ENCODE measurements around the gene NRTN. TPM values are rescaled to one million over a fixed set of nuclear protein-coding genes. Genes with fewer than 3 reads are reported as not detected.

The NRTN gene
- total and polyA plus RNA-seq, 2 of the 13 experiments (the other 11 are each of a cell fraction or from before 2014, with no cell fraction given), result 4.1 to 5.3 TPM

GRCh38 chr19:5799247-5800241 is 5.3 kb upstream of the NRTN start:
- intact Hi-C loops (cut with micrococcal nuclease; ENCODE audit: unreplicated experiment) (loop anchor here (10.0 kb wide), 1 partner anchor 225 kb away; no protein-coding TSS in a partner anchor), in situ Hi-C loops (cut with HindIII; ENCODE audit: extremely low pct_ligation_motif_present, low pct_unique_long_range_greater_than_20kb) (loop anchor here (5.0 kb wide), 2 partner anchors 178 to 223 kb away; partner anchors contain the start of gene RANBP3)
- no peaks in the 10 kb centered on the region for H4K20me1 ChIP-seq (ENCODE audit: insufficient read depth, low read length)
- ChIA-PET POLR2A (interaction anchor here (0.7 to 1.7 kb wide), 5 partner anchors 8 to 180 kb away, joined by 3 to 7 read pairs (median 4); partner anchors contain the start of genes DUS3L and NDUFA11), CTCF (ENCODE audit: low intra/inter-chr PET ratio, low total read pairs) (no interaction called here)
- ATAC-seq, result peak; percentile 37
- BruUV-seq (replicated peaks), result no TSS peak
- H3K27me3 ChIP-seq (ENCODE audit: control insufficient read depth in 1 of 2, insufficient read depth in 2 of 2, low read length in 2 of 2), result peaks cover 0 to 5% of the 10 kb centered on the region in 2 experiments; a peak in 2 of 5 replicates
- H2AFZ ChIP-seq (ENCODE audit: low read length), result no peak overlapping the region
- peak overlapping the region; percentile 89 for H3K4me2 ChIP-seq (ENCODE audit: low read depth, low read length)
- FAIRE-seq, result no peak
- no peaks in the 10 kb centered on the region for H3K9me3 ChIP-seq (ENCODE audit: low read length)
- no peak for DNase-seq (ENCODE audit: low spot score)
- H3K79me2 ChIP-seq (ENCODE audit: insufficient read depth, low read length), result no peaks in the 10 kb centered on the region
- no peaks in the 10 kb centered on the region for H3K36me3 ChIP-seq (replicated peaks in 1 of 2; ENCODE audit: control insufficient read depth in 1 of 2, insufficient read depth in 2 of 2, low read length in 2 of 2)
- 1% methylated on average over 28 of the region's 37 CpGs for WGBS (ENCODE audit: low lambda C conversion rate)
- H3K9ac ChIP-seq (ENCODE audit: insufficient read depth, low read depth, low read length), result peak overlapping the region; percentile 19
- H3K27ac ChIP-seq (ENCODE audit: extremely low read length, insufficient read depth, low read length), result no peak overlapping the region
- H3K4me3 ChIP-seq (replicated peaks in 1 of 3; ENCODE audit: insufficient read depth in 1 of 3, low read depth in 2 of 3, low read length in 3 of 3), result peak overlapping the region; percentile 12 to 56 (median 31); a peak in 5 of 6 replicates
- H3K4me1 ChIP-seq (ENCODE audit: insufficient read depth, low read length), result peaks cover 55% of the 10 kb centered on the region
- peak; percentile 67; the same call in 1 of the 2 replicates for TF ChIP-seq EEA1 (CRISPR knock-in tag; IDR thresholded peaks at IDR 0.05; ENCODE audit: borderline replicate concordance)
- TF ChIP-seq, protein P1, sequence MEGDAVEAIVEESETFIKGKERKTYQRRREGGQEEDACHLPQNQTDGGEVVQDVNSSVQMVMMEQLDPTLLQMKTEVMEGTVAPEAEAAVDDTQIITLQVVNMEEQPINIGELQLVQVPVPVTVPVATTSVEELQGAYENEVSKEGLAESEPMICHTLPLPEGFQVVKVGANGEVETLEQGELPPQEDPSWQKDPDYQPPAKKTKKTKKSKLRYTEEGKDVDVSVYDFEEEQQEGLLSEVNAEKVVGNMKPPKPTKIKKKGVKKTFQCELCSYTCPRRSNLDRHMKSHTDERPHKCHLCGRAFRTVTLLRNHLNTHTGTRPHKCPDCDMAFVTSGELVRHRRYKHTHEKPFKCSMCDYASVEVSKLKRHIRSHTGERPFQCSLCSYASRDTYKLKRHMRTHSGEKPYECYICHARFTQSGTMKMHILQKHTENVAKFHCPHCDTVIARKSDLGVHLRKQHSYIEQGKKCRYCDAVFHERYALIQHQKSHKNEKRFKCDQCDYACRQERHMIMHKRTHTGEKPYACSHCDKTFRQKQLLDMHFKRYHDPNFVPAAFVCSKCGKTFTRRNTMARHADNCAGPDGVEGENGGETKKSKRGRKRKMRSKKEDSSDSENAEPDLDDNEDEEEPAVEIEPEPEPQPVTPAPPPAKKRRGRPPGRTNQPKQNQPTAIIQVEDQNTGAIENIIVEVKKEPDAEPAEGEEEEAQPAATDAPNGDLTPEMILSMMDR (CRISPR knock-in tag; IDR thresholded peaks at IDR 0.05), result 0 out of 2 replicates have a peak, but pooled peaks have one; percentile 12
- TF ChIP-seq ATF1 (CRISPR knock-in tag; IDR thresholded peaks at IDR 0.05), result no peak
- peak; percentile 46; the same call in 1 of the 2 replicates for TF ChIP-seq ZNF605 (CRISPR knock-in tag; IDR thresholded peaks at IDR 0.05)
- TF ChIP-seq ZFX (CRISPR knock-in tag; IDR thresholded peaks at IDR 0.05; ENCODE audit: low read depth), result peak; percentile 57; the same call in 1 of the 2 replicates
- peak; percentile 41; the same call in 1 of the 2 replicates for TF ChIP-seq ZFP41 (CRISPR knock-in tag; IDR thresholded peaks at IDR 0.05; ENCODE audit: borderline replicate concordance)
- TF ChIP-seq ZNF383 (CRISPR knock-in tag; IDR thresholded peaks at IDR 0.05; ENCODE audit: borderline replicate concordance), result 0 out of 2 replicates have a peak, but pooled peaks have one; percentile 36
- TF ChIP-seq ZBTB38 (CRISPR knock-in tag; IDR thresholded peaks at IDR 0.05), result peak; percentile 65; the same call in 1 of the 2 replicates
- TF ChIP-seq SNAPC2 (CRISPR knock-in tag; IDR thresholded peaks at IDR 0.05), result peak; percentile 36; the same call in 1 of the 2 replicates
- TF ChIP-seq, protein P2, sequence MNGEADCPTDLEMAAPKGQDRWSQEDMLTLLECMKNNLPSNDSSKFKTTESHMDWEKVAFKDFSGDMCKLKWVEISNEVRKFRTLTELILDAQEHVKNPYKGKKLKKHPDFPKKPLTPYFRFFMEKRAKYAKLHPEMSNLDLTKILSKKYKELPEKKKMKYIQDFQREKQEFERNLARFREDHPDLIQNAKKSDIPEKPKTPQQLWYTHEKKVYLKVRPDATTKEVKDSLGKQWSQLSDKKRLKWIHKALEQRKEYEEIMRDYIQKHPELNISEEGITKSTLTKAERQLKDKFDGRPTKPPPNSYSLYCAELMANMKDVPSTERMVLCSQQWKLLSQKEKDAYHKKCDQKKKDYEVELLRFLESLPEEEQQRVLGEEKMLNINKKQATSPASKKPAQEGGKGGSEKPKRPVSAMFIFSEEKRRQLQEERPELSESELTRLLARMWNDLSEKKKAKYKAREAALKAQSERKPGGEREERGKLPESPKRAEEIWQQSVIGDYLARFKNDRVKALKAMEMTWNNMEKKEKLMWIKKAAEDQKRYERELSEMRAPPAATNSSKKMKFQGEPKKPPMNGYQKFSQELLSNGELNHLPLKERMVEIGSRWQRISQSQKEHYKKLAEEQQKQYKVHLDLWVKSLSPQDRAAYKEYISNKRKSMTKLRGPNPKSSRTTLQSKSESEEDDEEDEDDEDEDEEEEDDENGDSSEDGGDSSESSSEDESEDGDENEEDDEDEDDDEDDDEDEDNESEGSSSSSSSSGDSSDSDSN (CRISPR knock-in tag; IDR thresholded peaks at IDR 0.05), result peak; percentile 43; the same call in 1 of the 2 replicates
- no peak for TF ChIP-seq SRY (CRISPR knock-in tag; IDR thresholded peaks at IDR 0.05)
- TF ChIP-seq GATAD2A (CRISPR knock-in tag; IDR thresholded peaks at IDR 0.05), result peak; percentile 49; the same call in 1 of the 2 replicates
- peak; percentile 20; the same call in 1 of the 2 replicates for TF ChIP-seq CSRNP1 (CRISPR knock-in tag; IDR thresholded peaks at IDR 0.05)
- peak; percentile 55; the same call in 1 of the 2 replicates for TF ChIP-seq ZC3H13 (CRISPR knock-in tag; IDR thresholded peaks at IDR 0.05)
- 0 out of 2 replicates have a peak, but pooled peaks have one; percentile 41 for TF ChIP-seq ATF7-NPFF (CRISPR knock-in tag; IDR thresholded peaks at IDR 0.05; ENCODE audit: low read depth)
- peak; percentile 51; the same call in 1 of the 2 replicates for TF ChIP-seq RNF2 (conservative IDR thresholded peaks at IDR 0.05; ENCODE audit: low read depth)
- peak; percentile 54; the same call in 1 of the 2 replicates for TF ChIP-seq EED (CRISPR knock-in tag; IDR thresholded peaks at IDR 0.05)
